Measurements from ENCODE around the gene FAM98C. TPM values are rescaled to one million over a fixed set of nuclear protein-coding genes. Genes with fewer than 3 reads are reported as not detected.
"Not testable (repeated sequence)": the region's sequence is repeated elsewhere in the genome, so short reads cannot be mapped to it uniquely, and the experiment has no call there.

The FAM98C gene
- total RNA-seq, 1 donor from 2014 or later, result 11.5 TPM

DNA sequence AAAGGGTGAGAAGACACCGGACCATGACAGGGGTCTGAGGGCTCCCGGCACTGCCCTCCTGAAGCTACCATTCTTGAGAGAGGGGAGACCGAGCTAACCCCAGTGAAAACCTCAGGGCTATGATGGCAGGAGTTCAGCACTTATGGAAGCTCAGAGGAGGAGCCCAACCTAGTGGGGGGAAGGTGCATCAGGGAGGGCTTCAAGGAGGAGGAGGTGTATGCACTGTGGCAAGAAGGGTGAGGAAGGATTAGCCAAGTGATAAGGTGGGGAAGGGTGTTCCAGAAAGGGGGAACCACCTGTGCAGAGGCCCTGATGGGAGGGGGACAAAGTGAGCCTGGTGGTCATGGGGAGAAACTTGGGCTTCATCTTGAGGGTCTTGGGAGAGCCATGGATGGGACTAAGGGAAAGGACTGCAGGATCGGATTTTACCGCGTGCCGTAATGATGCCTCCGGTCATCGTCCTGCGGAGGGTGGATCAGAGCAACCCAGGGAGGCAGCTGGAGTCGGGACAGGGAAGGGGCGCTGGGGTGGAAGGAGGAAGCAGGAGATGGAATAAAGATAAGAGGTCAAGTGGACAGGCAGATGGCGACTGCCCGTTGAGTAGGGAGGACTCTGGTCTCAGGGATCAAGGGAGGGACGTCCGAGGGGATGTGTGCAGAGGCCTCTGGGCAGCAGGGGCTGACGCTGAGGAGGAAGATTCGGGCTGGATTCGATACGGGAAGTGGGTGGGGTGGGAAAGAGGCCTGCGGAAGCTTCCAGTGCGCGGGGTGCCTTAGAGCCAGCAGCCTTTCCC lies 41.9 kb upstream of the FAM98C start:
- Histone ChIP-seq H3K9me3 (replicated peaks) (no peaks in the 10 kb centered on the region), H3K27ac (replicated peaks) (peak overlapping the region; percentile 75), H3K36me3 (no peaks in the 10 kb centered on the region), H3K4me1 (peaks cover 20% of the 10 kb centered on the region), H3K4me3 (peak overlapping the region; percentile 86), H3K27me3 (ENCODE audit: low read depth) (peaks cover 49% of the 10 kb centered on the region)
- intact Hi-C loops (cut with micrococcal nuclease), result no loop called here
- TF ChIP-seq, protein P1, sequence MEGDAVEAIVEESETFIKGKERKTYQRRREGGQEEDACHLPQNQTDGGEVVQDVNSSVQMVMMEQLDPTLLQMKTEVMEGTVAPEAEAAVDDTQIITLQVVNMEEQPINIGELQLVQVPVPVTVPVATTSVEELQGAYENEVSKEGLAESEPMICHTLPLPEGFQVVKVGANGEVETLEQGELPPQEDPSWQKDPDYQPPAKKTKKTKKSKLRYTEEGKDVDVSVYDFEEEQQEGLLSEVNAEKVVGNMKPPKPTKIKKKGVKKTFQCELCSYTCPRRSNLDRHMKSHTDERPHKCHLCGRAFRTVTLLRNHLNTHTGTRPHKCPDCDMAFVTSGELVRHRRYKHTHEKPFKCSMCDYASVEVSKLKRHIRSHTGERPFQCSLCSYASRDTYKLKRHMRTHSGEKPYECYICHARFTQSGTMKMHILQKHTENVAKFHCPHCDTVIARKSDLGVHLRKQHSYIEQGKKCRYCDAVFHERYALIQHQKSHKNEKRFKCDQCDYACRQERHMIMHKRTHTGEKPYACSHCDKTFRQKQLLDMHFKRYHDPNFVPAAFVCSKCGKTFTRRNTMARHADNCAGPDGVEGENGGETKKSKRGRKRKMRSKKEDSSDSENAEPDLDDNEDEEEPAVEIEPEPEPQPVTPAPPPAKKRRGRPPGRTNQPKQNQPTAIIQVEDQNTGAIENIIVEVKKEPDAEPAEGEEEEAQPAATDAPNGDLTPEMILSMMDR (IDR thresholded peaks at IDR 0.05; ENCODE audit: borderline replicate concordance), result no peak
- DNase-seq, result no peak

GRCh38 chr19:38361633-38362075 lies 41.2 kb upstream of the FAM98C start:
- Histone ChIP-seq H3K27me3 (ENCODE audit: low read depth) (peaks cover 43% of the 10 kb centered on the region), H3K27ac (replicated peaks) (peak overlapping the region; percentile 75), H3K4me1 (peaks cover 20% of the 10 kb centered on the region), H3K36me3 (no peaks in the 10 kb centered on the region), H3K4me3 (peak overlapping the region; percentile 86), H3K9me3 (replicated peaks) (no peaks in the 10 kb centered on the region)
- TF ChIP-seq, protein P1 (IDR thresholded peaks at IDR 0.05; ENCODE audit: borderline replicate concordance), result peak; percentile 34
- intact Hi-C loops (cut with micrococcal nuclease), result no loop called here
- DNase-seq, result peak; percentile 76

DNA sequence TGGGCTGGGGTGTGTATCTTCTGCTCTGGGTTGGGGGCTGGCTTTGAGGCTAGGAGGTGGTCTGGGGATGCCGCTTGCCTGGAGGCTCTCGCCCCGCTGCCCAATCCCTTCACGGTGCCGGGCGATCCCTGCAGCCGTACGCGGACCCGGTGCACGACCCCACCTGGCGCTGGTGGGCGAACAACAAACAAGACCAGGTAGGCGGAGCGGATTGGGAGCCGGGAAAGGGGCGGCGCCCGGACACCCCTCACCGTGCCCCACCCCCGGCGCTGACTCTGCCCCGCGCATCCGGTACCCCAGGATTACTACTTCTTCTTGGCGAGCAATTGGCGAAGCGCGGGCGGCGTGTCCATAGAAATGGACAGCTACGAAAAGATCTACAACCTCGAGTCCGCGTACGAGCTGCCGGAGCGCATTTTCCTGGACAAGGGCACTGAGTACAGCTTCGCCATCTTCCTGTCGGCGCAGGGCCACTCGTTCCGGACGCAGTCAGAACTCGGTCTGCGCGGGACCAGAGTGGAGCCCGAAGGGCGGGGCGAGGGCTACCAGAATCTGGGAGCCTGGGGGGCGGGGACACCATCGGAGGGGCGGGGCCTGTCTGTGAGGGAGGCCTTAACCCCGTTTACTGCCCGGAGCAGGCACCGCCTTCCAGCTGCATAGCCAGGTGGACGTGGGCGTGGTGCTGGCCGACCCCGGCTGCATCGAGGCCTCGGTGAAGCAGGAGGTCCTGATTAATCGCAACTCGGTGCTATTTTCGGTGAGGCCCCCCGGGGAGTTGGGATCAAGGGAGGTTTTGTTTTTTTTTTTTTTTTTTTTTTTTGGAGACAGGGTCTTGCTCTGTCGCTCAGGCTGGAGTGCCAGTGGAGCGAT lies 40.6 kb upstream of the FAM98C start:
- DNase-seq, result peak; percentile 85
- H3K9me3 ChIP-seq (replicated peaks), result no peaks in the 10 kb centered on the region
- H3K4me3 ChIP-seq, result peak overlapping the region; percentile 86
- intact Hi-C loops (cut with micrococcal nuclease), result no loop called here
- H3K4me1 ChIP-seq, result peaks cover 20% of the 10 kb centered on the region
- no peaks in the 10 kb centered on the region for H3K36me3 ChIP-seq
- H3K27me3 ChIP-seq (ENCODE audit: low read depth), result peaks cover 36% of the 10 kb centered on the region
- peak overlapping the region; percentile 75 for H3K27ac ChIP-seq (replicated peaks)
- TF ChIP-seq, protein P1 (IDR thresholded peaks at IDR 0.05; ENCODE audit: borderline replicate concordance), result no peak

- DNase-seq; H3K27ac ChIP-seq (replicated peaks); H3K36me3 ChIP-seq; H3K9me3 ChIP-seq (replicated peaks); intact Hi-C loops (cut with micrococcal nuclease): not testable (repeated sequence)
- Histone ChIP-seq H3K4me1 (peaks cover 20% of the 10 kb centered on the region), H3K4me3 (peak overlapping the region; percentile 86), H3K27me3 (ENCODE audit: low read depth) (peaks cover 33% of the 10 kb centered on the region)
Measured at GRCh38 chr19:38362946-38363688, 39.8 kb upstream of the FAM98C start.

DNA sequence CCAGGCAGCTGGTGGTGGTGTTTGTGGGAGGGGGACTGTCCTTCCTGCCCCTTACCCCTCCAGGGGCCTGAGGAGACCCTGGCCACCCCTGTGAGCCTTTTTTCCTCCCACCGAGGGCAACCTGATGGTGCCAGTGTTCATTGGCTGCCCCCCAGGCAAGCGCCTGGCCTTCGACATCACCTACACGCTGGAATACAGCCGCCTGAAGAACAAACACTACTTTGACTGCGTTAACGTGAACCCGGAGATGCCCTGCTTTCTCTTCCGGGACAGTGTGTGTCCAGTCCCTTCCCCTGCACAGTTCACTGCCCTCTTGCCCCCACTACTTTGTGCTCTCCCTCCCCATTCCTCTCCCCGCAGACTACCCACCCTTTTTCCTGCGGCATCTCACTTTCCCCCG lies 35.9 kb upstream of the FAM98C start:
- intact Hi-C loops (cut with micrococcal nuclease), result no loop called here
- peaks cover 7% of the 10 kb centered on the region for H3K27me3 ChIP-seq (ENCODE audit: low read depth)
- H3K36me3 ChIP-seq, result no peaks in the 10 kb centered on the region
- H3K27ac ChIP-seq (replicated peaks), result no peak overlapping the region
- no peak for DNase-seq
- H3K9me3 ChIP-seq (replicated peaks), result no peaks in the 10 kb centered on the region
- TF ChIP-seq, protein P1 (IDR thresholded peaks at IDR 0.05; ENCODE audit: borderline replicate concordance), result no peak
- no peak overlapping the region for H3K4me3 ChIP-seq
- H3K4me1 ChIP-seq, result peaks cover 10% of the 10 kb centered on the region
